OCI-LY1 (cell line): Measurements from ENCODE around the gene ATXN7.

Experiments
- H2AFZ ChIP-seq: fragments of 200-600 bp; sonication (generic), shearing (Covaris generic); 2 replicates; pipeline ENCODE4 v1.6.0; 2014; ENCODE audit warnings: antibody characterized with exemption, mild to moderate bottlenecking, low read length
- H3F3A ChIP-seq: fragments of 200-600 bp; sonication (generic), shearing (Covaris generic); 2 replicates; pipeline ENCODE4 v1.6.0; 2014; ENCODE audit warnings: mild to moderate bottlenecking, antibody characterized with exemption, low read length, moderate library complexity; ENCODE audit not compliant: insufficient read depth
- H3K27ac ChIP-seq: fragments of 200-600 bp; sonication (generic); 2 replicates; pipeline ENCODE4 v1.5.1; 2014; ENCODE audit warnings: low read length, mixed run types, mild to moderate bottlenecking, low read depth; ENCODE audit not compliant: poor library complexity, severe bottlenecking
- H3K27me3 ChIP-seq: fragments of 200-600 bp; sonication (generic); 2 replicates; pipeline ENCODE4 v1.6.0; 2014; ENCODE audit warnings: antibody characterized with exemption, mild to moderate bottlenecking, low read length, moderate library complexity; ENCODE audit not compliant: insufficient read depth
- H3K36me3 ChIP-seq: fragments of 200-600 bp; sonication (generic); 2 replicates; pipeline ENCODE4 v1.6.1; 2014; ENCODE audit warnings: mild to moderate bottlenecking, antibody characterized with exemption, low read length, moderate library complexity, mixed read lengths; ENCODE audit not compliant: insufficient read depth
- H3K4me1 ChIP-seq: fragments of 200-600 bp; sonication (generic); 2 replicates; pipeline ENCODE4 v1.5.1; 2014; ENCODE audit warnings: mild to moderate bottlenecking, low read length, moderate library complexity; ENCODE audit not compliant: insufficient read depth, severe bottlenecking
- H3K4me2 ChIP-seq: fragments of 200-600 bp; sonication (generic), shearing (Covaris generic); 2 replicates; pipeline ENCODE4 v1.6.1; 2014; ENCODE audit warnings: low read length
- H3K4me3 ChIP-seq: fragments of 200-600 bp; sonication (generic); 2 replicates; pipeline ENCODE4 v1.5.1; 2014; ENCODE audit warnings: low read length, low read depth, mild to moderate bottlenecking, mixed read lengths; ENCODE audit not compliant: poor library complexity, severe bottlenecking
- H3K79me2 ChIP-seq: fragments of 200-600 bp; shearing (Covaris generic); 2 replicates; pipeline ENCODE4 v1.6.1; 2016; ENCODE audit warnings: mixed run types, low read length, mixed read lengths; ENCODE audit not compliant: insufficient read depth
- H3K9ac ChIP-seq: fragments of 200-600 bp; sonication (generic), shearing (Covaris generic); 2 replicates; pipeline ENCODE4 v1.6.1; 2014; ENCODE audit warnings: mild to moderate bottlenecking, low read length, mixed read lengths
- H3K9me2 ChIP-seq: fragments of 200-600 bp; sonication (generic), shearing (Covaris generic); 2 replicates; pipeline ENCODE4 v1.6.1; 2014; ENCODE audit warnings: low read depth, mild to moderate bottlenecking, low read length, mixed read lengths
- H3K9me3 ChIP-seq: fragments of 200-600 bp; shearing (Covaris generic); 2 replicates; pipeline ENCODE4 v1.6.1; 2014; ENCODE audit warnings: low read length, mixed read lengths
- H4K20me1 ChIP-seq: fragments of 200-600 bp; sonication (generic), shearing (Covaris generic); 2 replicates; pipeline ENCODE4 v1.6.0; 2016; ENCODE audit warnings: mild to moderate bottlenecking, low read length; ENCODE audit not compliant: insufficient read depth
- CTCF ChIP-seq: fragments of 200-600 bp; sonication (generic), shearing (Covaris generic); IDR thresholded peaks from 2 replicates; pipeline ENCODE4 v1.5.1; 2017; ENCODE audit warnings: mild to moderate bottlenecking, antibody characterized with exemption, low read length, moderate library complexity, mixed read lengths
- EZH2 ChIP-seq: fragments of 200-600 bp; sonication (generic), shearing (Covaris generic); IDR thresholded peaks from 2 replicates; pipeline ENCODE4 v1.8.0; 2017; ENCODE audit warnings: borderline replicate concordance, mixed run types, mild to moderate bottlenecking, antibody characterized with exemption, low read length, moderate library complexity, mixed read lengths

The ATXN7 gene

GRCh38 chr3:63976872-63977200, 113.2 kb downstream of the ATXN7 start:
- peaks cover 63% of the 10 kb centered on the region for H3K36me3 ChIP-seq
- H4K20me1 ChIP-seq: no peaks in the 10 kb centered on the region
- H2AFZ ChIP-seq: no peak overlapping the region
- no peak overlapping the region for H3K9ac ChIP-seq
- no peak overlapping the region for H3K4me2 ChIP-seq
- no peak overlapping the region for H3K4me3 ChIP-seq
- no peaks in the 10 kb centered on the region for H3K9me2 ChIP-seq
- H3K27me3 ChIP-seq: no peaks in the 10 kb centered on the region
- no peak overlapping the region for H3K27ac ChIP-seq
- H3K9me3 ChIP-seq: no peaks in the 10 kb centered on the region
- no peaks in the 10 kb centered on the region for H3F3A ChIP-seq
- no peaks in the 10 kb centered on the region for H3K4me1 ChIP-seq
- TF ChIP-seq EZH2 (no peak), CTCF (no peak)
- peaks cover 6% of the 10 kb centered on the region; the same call in 1 of the 2 replicates for H3K79me2 ChIP-seq

- Histone ChIP-seq H3K9me3 (no peaks in the 10 kb centered on the region), H3K27me3 (no peaks in the 10 kb centered on the region), H3K4me3 (no peak overlapping the region), H3K36me3 (peaks cover 64% of the 10 kb centered on the region), H2AFZ (no peak overlapping the region), H3F3A (no peaks in the 10 kb centered on the region), H3K9ac (no peak overlapping the region), H3K4me1 (no peaks in the 10 kb centered on the region), H3K4me2 (no peak overlapping the region), H3K27ac (no peak overlapping the region), H3K79me2 (no peaks in the 10 kb centered on the region), H4K20me1 (no peaks in the 10 kb centered on the region), H3K9me2 (no peaks in the 10 kb centered on the region)
- TF ChIP-seq CTCF (no peak), EZH2 (no peak)
These were observed 114.2 kb downstream of the ATXN7 start for GRCh38 chr3:63977893-63978292.

- Histone ChIP-seq H3K4me1 (no peaks in the 10 kb centered on the region), H3K9me2 (no peaks in the 10 kb centered on the region), H3K9me3 (no peaks in the 10 kb centered on the region), H3K4me3 (no peak overlapping the region), H4K20me1 (no peaks in the 10 kb centered on the region), H3K79me2 (no peaks in the 10 kb centered on the region), H3F3A (no peaks in the 10 kb centered on the region), H3K9ac (no peak overlapping the region), H3K4me2 (no peak overlapping the region), H3K27me3 (no peaks in the 10 kb centered on the region), H3K36me3 (peaks cover 60% of the 10 kb centered on the region), H3K27ac (no peak overlapping the region), H2AFZ (no peak overlapping the region)
- TF ChIP-seq EZH2 (no peak), CTCF (no peak)
These were observed 115.6 kb downstream of the ATXN7 start for GRCh38 chr3:63979093-63979885.
